Fibroblast of lung (primary cell): ENCODE measurements around the gene PCDHGA7.
"Not testable (repeated sequence)": the region's sequence is repeated elsewhere in the genome, so short reads cannot be mapped to it uniquely, and the experiment has no call there.

Experiments used
- CTCF ChIP-seq, 2 donors: IDR thresholded peaks in 1 of 2; conservative IDR thresholded peaks in 1 of 2; 1 replicate in 1 of 2; 2 replicates in 1 of 2; pipeline ENCODE4 v1.5.1; 2011 to 2012; ENCODE audit warnings: low read length in 2 of 2, control low read depth in 1 of 2, inconsistent platforms in 1 of 2, low read depth in 1 of 2, mild to moderate bottlenecking in 1 of 2
- EZH2 ChIP-seq: IDR thresholded peaks from 2 replicates; pipeline ENCODE4 v1.5.1; 2012; ENCODE audit warnings: low read length, control low read depth, mild to moderate bottlenecking; ENCODE audit errors: missing control alignments

DNA sequence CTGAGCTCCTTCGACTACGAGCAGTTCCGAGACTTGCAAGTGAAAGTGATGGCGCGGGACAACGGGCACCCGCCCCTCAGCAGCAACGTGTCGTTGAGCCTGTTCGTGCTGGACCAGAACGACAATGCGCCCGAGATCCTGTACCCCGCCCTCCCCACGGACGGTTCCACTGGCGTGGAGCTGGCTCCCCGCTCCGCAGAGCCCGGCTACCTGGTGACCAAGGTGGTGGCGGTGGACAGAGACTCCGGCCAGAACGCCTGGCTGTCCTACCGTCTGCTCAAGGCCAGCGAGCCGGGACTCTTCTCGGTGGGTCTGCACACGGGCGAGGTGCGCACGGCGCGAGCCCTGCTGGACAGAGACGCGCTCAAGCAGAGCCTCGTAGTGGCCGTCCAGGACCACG lies 49.8 kb downstream of the PCDHGA7 start:
- TF ChIP-seq CTCF (conservative IDR thresholded peaks at IDR 0.05 in 1 of 2, IDR thresholded peaks at IDR 0.05 in 1 of 2; ENCODE audit: low read depth in 1 of 2, low read length in 2 of 2); EZH2: not testable (repeated sequence)
